WTC11 (cell line): ENCODE results near the gene GFY.

Experiments used
- ELF4 ChIP-seq: sonication (generic); formaldehyde crosslinking; IDR thresholded peaks from 2 replicates; pipeline ENCODE4 v1.8.1; 2022; ENCODE audit warnings: low read depth, mild to moderate bottlenecking, moderate library complexity, missing genetic modification reagents
- NFATC4 ChIP-seq: fragments of 250-450 bp; sonication (Bioruptor Pico); IDR thresholded peaks from 2 replicates; pipeline ENCODE4 v1.9.0; 2021; ENCODE audit warnings: mild to moderate bottlenecking
- TF ChIP-seq, protein P1 (sequence below): fragments of 200-600 bp; IDR thresholded peaks from 2 replicates; pipeline ENCODE4 v1.8.0; 2022; ENCODE audit warnings: antibody characterized with exemption
- TF ChIP-seq, protein P2 (sequence below): sonication (generic); formaldehyde crosslinking; IDR thresholded peaks from 2 replicates; pipeline ENCODE4 v1.8.1; 2023; ENCODE audit warnings: mild to moderate bottlenecking, missing genetic modification reagents

DNA sequence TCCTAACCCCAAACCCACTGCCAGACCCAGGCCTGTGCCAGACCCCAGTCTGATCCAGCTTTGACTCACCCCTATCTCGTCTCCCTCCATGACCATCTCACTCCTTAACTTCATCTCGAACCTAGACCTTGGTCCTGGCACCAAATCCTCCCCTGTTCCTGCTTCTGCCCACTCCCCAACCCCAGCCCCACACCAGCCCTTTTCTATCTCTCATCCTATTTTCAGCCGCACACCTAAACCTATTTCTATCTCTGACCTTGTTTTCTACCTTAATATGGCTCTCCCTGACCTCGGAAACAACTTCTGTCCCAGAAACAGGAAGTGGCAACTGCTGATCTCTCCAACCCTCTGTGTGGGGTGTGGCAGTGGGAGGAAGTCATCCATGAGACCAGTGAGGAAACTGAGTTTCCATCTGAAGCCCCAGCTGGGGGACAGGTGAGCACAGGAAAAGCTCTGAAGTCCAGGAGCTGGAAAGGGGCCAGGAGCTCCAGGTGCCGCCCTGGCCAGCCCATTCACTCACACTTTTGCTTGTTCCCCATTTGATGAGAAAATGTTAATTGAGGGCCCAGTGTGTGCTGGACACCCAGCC is 15.7 kb upstream of the GFY start:
- TF ChIP-seq NFATC4 (CRISPR knock-in tag), result no peak
- TF ChIP-seq ELF4 (CRISPR knock-in tag), result no peak
- TF ChIP-seq, protein P1, sequence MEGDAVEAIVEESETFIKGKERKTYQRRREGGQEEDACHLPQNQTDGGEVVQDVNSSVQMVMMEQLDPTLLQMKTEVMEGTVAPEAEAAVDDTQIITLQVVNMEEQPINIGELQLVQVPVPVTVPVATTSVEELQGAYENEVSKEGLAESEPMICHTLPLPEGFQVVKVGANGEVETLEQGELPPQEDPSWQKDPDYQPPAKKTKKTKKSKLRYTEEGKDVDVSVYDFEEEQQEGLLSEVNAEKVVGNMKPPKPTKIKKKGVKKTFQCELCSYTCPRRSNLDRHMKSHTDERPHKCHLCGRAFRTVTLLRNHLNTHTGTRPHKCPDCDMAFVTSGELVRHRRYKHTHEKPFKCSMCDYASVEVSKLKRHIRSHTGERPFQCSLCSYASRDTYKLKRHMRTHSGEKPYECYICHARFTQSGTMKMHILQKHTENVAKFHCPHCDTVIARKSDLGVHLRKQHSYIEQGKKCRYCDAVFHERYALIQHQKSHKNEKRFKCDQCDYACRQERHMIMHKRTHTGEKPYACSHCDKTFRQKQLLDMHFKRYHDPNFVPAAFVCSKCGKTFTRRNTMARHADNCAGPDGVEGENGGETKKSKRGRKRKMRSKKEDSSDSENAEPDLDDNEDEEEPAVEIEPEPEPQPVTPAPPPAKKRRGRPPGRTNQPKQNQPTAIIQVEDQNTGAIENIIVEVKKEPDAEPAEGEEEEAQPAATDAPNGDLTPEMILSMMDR, result no peak
- TF ChIP-seq, protein P2, sequence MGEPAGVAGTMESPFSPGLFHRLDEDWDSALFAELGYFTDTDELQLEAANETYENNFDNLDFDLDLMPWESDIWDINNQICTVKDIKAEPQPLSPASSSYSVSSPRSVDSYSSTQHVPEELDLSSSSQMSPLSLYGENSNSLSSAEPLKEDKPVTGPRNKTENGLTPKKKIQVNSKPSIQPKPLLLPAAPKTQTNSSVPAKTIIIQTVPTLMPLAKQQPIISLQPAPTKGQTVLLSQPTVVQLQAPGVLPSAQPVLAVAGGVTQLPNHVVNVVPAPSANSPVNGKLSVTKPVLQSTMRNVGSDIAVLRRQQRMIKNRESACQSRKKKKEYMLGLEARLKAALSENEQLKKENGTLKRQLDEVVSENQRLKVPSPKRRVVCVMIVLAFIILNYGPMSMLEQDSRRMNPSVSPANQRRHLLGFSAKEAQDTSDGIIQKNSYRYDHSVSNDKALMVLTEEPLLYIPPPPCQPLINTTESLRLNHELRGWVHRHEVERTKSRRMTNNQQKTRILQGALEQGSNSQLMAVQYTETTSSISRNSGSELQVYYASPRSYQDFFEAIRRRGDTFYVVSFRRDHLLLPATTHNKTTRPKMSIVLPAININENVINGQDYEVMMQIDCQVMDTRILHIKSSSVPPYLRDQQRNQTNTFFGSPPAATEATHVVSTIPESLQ, result no peak
